Colonic mucosa (tissue), 4 donors: ENCODE results near the gene GMCL1. TPM values are rescaled to one million over a fixed set of nuclear protein-coding genes. Genes with fewer than 3 reads are reported as not detected.

Source experiments
- DNase-seq: peaks from one replicate; pipeline ENCODE4 v3.0.0-alpha.2; 2020
- H3K27ac ChIP-seq: fragments of 200-600 bp; one replicate; pipeline ENCODE4 v1.8.0; 2021
- H3K27me3 ChIP-seq: fragments of 200-600 bp; one replicate; pipeline ENCODE4 v1.8.0; 2021
- H3K36me3 ChIP-seq: fragments of 200-600 bp; one replicate; pipeline ENCODE4 v1.8.0; 2021
- H3K4me1 ChIP-seq: fragments of 200-600 bp; one replicate; pipeline ENCODE4 v1.8.0; 2021; ENCODE audit warnings: mild to moderate bottlenecking
- H3K4me3 ChIP-seq: fragments of 200-600 bp; one replicate; pipeline ENCODE4 v1.8.0; 2021
- H3K9ac ChIP-seq, 2 donors: one replicate each; pipeline ENCODE4 v1.7.0; 2013; ENCODE audit warnings: control low read depth in 2 of 2, low read depth in 2 of 2, low read length in 2 of 2
- H3K9me3 ChIP-seq: fragments of 200-600 bp; one replicate; pipeline ENCODE4 v1.8.0; 2021
- intact Hi-C: fragments of 100-400 bp; cut with DNase I; formaldehyde crosslinking; loops from one replicate; pipeline ENCODE4 v1.14.1; 2022
- total RNA-seq, 2 donors: library from RNA; stranded (reverse); fragmentation: NEBNext Ultra II Directional in 1 of 2; extraction: Animal tissue kit (Norgen Biotek cat#: 25700) in 1 of 2; gene quantifications; one replicate each; pipeline ENCODE4 v1.2.1, GENCODE V29; 2021
- TF ChIP-seq, protein P1 (sequence below): fragments of 200-600 bp; IDR thresholded peaks from one replicate; pipeline ENCODE4 v1.8.0; 2022; ENCODE audit warnings: antibody characterized with exemption, mild to moderate bottlenecking
- donor health status: healthy.
- donor health status: DM: no; HTN: no; CAD: no.
- donor health status: DM: no; HTN: no; CAD: no.

GMCL1 gene
- total RNA-seq, 2 donors from 2014 or later = 20.3 to 20.4 TPM

DNA sequence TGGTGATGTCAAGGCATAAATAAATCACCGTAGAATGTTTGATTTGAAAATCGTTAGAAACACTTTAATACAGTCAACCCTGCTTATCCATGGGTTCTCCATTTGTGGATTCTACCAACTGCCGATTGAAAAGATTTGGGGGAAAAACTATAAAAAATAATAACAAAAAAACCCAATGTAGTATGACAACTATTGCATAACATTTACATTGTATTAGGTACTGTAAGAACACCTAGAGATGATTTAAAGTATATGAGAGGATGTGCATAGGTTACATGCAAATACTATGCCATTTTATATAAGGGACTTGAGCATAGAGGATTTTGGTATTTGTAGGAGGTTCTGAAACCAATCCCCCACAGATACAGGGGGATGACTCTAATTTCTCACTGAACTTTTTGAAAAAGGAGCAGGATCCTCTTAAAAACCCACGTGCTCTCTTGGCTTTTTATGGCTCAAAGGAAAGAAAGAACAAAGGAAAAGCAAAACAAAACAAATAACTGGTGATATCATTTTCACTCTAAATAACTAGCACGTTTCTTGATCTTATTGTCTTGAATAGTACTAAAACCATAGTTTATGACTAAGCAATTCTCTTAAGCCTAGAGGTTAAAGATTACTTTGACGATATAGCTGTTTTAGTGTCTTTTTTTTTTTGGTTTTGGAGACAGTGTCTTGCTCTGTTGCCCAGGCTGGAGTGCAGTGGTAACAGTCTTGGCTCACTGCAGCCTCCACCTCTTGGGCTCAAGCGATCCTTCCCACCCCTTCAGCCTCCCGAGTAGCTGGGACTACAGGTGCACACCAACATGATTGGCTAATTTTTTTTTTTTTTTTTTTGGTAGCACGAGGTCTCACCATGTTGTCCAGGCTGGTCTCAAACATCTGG, 17.0 kb downstream of the GMCL1 start:
- Histone ChIP-seq H3K36me3 (peaks cover 9% of the 10 kb centered on the region), H3K9me3 (no peaks in the 10 kb centered on the region), H3K27me3 (no peaks in the 10 kb centered on the region), H3K27ac (no peak overlapping the region), H3K4me1 (no peaks in the 10 kb centered on the region), H3K9ac (no peak overlapping the region), H3K4me3 (no peak overlapping the region)
- DNase-seq = no peak
- TF ChIP-seq, protein P1, sequence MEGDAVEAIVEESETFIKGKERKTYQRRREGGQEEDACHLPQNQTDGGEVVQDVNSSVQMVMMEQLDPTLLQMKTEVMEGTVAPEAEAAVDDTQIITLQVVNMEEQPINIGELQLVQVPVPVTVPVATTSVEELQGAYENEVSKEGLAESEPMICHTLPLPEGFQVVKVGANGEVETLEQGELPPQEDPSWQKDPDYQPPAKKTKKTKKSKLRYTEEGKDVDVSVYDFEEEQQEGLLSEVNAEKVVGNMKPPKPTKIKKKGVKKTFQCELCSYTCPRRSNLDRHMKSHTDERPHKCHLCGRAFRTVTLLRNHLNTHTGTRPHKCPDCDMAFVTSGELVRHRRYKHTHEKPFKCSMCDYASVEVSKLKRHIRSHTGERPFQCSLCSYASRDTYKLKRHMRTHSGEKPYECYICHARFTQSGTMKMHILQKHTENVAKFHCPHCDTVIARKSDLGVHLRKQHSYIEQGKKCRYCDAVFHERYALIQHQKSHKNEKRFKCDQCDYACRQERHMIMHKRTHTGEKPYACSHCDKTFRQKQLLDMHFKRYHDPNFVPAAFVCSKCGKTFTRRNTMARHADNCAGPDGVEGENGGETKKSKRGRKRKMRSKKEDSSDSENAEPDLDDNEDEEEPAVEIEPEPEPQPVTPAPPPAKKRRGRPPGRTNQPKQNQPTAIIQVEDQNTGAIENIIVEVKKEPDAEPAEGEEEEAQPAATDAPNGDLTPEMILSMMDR = no peak
- intact Hi-C loops = no loop called here

DNA sequence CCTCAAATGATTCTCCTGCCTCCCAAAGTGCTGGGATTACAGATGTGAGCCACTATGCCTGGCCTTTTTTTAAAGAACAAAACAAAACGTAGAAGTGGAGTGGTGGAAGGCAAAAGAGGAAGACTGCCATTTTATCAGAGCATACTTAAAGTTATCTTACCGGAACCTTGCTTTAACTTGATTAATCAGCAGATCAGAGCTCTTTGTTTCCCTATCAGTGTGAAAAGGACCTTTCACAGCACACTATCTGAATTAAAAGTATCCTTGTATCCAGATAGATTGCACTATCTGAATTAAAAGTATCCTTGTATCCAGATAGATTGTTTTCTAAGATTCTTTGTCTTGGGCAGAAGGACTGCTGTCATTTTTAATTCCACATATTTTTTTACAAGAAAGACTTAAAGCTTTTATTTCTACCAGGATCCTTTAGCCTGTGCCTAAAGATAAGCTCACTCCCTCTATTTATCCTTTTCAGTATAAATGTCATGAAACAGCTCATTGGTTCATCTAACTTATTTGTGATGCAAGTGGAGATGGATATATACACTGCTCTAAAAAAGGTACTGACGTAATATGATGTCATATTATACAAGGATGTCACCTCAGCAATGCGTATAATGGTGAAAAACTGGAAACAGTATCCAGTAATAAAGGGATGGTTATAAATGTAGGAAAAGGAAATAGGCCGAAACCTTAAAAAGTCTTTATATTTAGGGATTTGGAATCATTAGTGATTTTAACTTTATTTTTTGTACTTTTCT, 17.8 kb downstream of the GMCL1 start:
- H3K4me3 ChIP-seq = no peak overlapping the region
- intact Hi-C loops = no loop called here
- no peaks in the 10 kb centered on the region for H3K4me1 ChIP-seq
- no peaks in the 10 kb centered on the region for H3K27me3 ChIP-seq
- TF ChIP-seq, protein P1 = no peak
- peaks cover 9% of the 10 kb centered on the region for H3K36me3 ChIP-seq
- H3K9me3 ChIP-seq = no peaks in the 10 kb centered on the region
- no peak overlapping the region for H3K9ac ChIP-seq
- no peak overlapping the region for H3K27ac ChIP-seq
- no peak for DNase-seq

DNA sequence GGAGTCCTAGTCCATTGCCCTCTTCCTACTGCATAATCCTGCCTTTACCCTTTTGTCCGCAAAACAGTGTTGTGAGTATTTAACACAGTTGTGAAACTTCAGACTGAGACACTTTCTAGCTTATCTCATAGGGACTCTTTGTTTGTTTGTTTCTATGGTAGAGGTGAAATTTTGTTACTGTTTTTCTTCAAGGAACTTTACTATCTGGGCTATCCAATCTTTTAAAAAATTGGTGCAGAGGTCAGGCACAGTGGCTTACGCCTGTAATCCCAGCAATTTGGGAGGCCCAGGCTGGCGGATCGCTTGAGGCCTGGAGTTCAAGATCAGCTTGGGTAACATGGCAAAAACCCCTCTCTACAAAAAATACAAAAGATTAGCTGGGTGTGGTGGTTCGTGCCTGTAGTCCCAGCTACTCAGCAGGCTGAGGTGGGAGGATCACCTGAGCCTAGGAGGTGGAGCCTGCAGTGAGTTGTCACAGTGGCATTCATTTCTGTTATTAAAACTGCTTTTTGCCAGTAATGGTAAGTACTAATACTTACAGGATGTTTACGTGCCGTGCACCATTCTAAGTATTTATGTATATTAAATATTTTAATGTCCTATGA, 18.8 kb downstream of the GMCL1 start:
- Histone ChIP-seq H3K27me3 (no peaks in the 10 kb centered on the region), H3K4me1 (no peaks in the 10 kb centered on the region), H3K4me3 (no peak overlapping the region), H3K9ac (no peak overlapping the region), H3K36me3 (peaks cover 9% of the 10 kb centered on the region), H3K27ac (no peak overlapping the region), H3K9me3 (no peaks in the 10 kb centered on the region)
- intact Hi-C loops = no loop called here
- no peak for DNase-seq
- TF ChIP-seq, protein P1 = no peak

DNA sequence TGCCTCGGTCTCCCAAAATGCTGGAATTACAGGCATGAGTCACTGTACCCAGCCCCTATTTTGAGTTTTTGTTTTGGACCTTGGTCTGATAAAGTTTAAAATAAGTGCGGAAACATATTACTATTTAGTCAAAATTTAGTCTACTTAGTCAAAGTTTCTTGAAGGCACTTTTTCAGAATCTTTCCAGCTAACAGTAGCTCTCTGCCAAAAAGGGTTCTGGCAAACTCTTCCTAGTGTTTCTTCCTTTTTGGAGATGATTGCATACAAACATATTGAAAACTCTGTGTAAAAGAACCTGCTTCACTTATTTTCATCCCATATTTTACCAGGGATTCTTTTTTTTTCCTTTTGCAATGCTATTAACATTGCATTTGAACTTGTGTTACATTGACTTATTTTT, 28.8 kb downstream of the GMCL1 start:
- DNase-seq = no peak
- H3K4me1 ChIP-seq = no peaks in the 10 kb centered on the region
- intact Hi-C loops = no loop called here
- H3K27me3 ChIP-seq = no peaks in the 10 kb centered on the region
- H3K9ac ChIP-seq = no peak overlapping the region
- H3K36me3 ChIP-seq = no peaks in the 10 kb centered on the region
- H3K27ac ChIP-seq = no peak overlapping the region
- TF ChIP-seq, protein P1 = no peak
- H3K4me3 ChIP-seq = no peak overlapping the region
- H3K9me3 ChIP-seq = no peaks in the 10 kb centered on the region

DNA sequence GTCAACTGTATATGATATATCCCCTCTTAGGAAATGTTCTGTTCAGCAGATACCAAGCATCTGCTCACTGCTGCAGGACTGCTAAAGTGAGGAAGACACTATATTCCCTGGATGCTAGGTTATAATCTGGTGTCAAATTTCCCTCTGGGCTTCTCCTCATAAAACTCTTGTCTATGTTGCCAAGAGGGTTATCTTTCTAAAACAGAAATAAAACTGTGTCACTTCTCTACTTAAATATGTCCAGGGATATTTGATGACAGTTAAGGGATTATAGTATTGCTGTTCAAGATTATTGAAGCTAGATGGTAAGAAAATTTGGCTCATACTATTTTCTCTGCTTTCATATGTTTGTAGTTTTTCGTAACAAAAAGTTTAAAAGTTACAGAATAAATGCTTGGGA, 33.8 kb downstream of the GMCL1 start:
- TF ChIP-seq, protein P1 = no peak
- Histone ChIP-seq H3K36me3 (peaks cover 10% of the 10 kb centered on the region), H3K27me3 (no peaks in the 10 kb centered on the region), H3K4me3 (no peak overlapping the region), H3K9me3 (no peaks in the 10 kb centered on the region), H3K9ac (no peak overlapping the region), H3K4me1 (no peaks in the 10 kb centered on the region), H3K27ac (no peak overlapping the region)
- no peak for DNase-seq
- intact Hi-C loops = no loop called here
